Measurements from ENCODE around the gene PRPH2. TPM values are rescaled to one million over a fixed set of nuclear protein-coding genes. Genes with fewer than 3 reads are reported as not detected.

PRPH2 gene
- total RNA-seq, 4 donors from 2014 or later = 0.31 to 2.1 (median 1.3) TPM

GRCh38 chr6:42720739-42721138, 1.7 kb downstream of the PRPH2 start:
- no peak for ATAC-seq
- peaks cover 0 to 7% of the 10 kb centered on the region in 2 donors for H3K36me3 ChIP-seq
- H3K4me1 ChIP-seq = peaks cover 0 to 4% (median 0%) of the 10 kb centered on the region in 3 donors
- H3K27ac ChIP-seq = no peak overlapping the region
- H3K4me3 ChIP-seq = no peak overlapping the region
- no peak for TF ChIP-seq POLR2A (IDR thresholded peaks at IDR 0.05)
- TF ChIP-seq CTCF (IDR thresholded peaks at IDR 0.05) = no peak
- no peak for TF ChIP-seq POLR2AphosphoS5 (IDR thresholded peaks at IDR 0.05)
- no peaks in the 10 kb centered on the region for H3K27me3 ChIP-seq
- WGBS, 2 donors (ENCODE audit: low coverage in 1 of 2) = 60 to 78% methylated on average over 1 to 5 of the region's 8 CpGs
- H3K9me3 ChIP-seq = no peaks in the 10 kb centered on the region

- H3K4me1 ChIP-seq = no peaks in the 10 kb centered on the region
- H3K36me3 ChIP-seq = no peaks in the 10 kb centered on the region
- WGBS, 2 donors (ENCODE audit: low coverage in 1 of 2) = 70% methylated on average over 3 of the region's 4 CpGs; no CpG with 5 or more reads in 1 of the 2 donors
- no peak for TF ChIP-seq POLR2AphosphoS5 (IDR thresholded peaks at IDR 0.05)
- TF ChIP-seq POLR2A (IDR thresholded peaks at IDR 0.05) = no peak
- TF ChIP-seq CTCF (IDR thresholded peaks at IDR 0.05) = no peak
- no peak for TF ChIP-seq EP300 (IDR thresholded peaks at IDR 0.05)
- H3K4me3 ChIP-seq = no peak overlapping the region
- no peak for ATAC-seq
- no peak overlapping the region for H3K27ac ChIP-seq
- no peaks in the 10 kb centered on the region for H3K27me3 ChIP-seq
- peaks cover 0 to 12% (median 0%) of the 10 kb centered on the region in 3 donors for H3K9me3 ChIP-seq
Observed at GRCh38 chr6:42715871-42716270, 6.5 kb downstream of the PRPH2 start.

GRCh38 chr6:42714098-42714761, 8.2 kb downstream of the PRPH2 start:
- TF ChIP-seq POLR2AphosphoS5 (IDR thresholded peaks at IDR 0.05) (no peak), CTCF (IDR thresholded peaks at IDR 0.05) (no peak), EP300 (IDR thresholded peaks at IDR 0.05) (no peak), POLR2A (IDR thresholded peaks at IDR 0.05) (no peak)
- no peaks in the 10 kb centered on the region for H3K36me3 ChIP-seq
- H3K27me3 ChIP-seq = no peaks in the 10 kb centered on the region
- no peak overlapping the region for H3K4me3 ChIP-seq
- no peaks in the 10 kb centered on the region for H3K4me1 ChIP-seq
- H3K9me3 ChIP-seq = peaks cover 0 to 12% (median 0%) of the 10 kb centered on the region in 3 donors
- no peak for ATAC-seq
- no peak overlapping the region for H3K27ac ChIP-seq
- 63 to 71% methylated on average over 3 to 4 of the region's 4 CpGs for WGBS, 2 donors (ENCODE audit: low coverage in 1 of 2)

- Histone ChIP-seq H3K9me3 (peaks cover 0 to 12% (median 0%) of the 10 kb centered on the region in 3 donors), H3K36me3 (no peaks in the 10 kb centered on the region), H3K4me3 (no peak overlapping the region), H3K27ac (no peak overlapping the region), H3K4me1 (no peaks in the 10 kb centered on the region), H3K27me3 (no peaks in the 10 kb centered on the region)
- 76 to 93% methylated on average over 2 to 3 of the region's 5 CpGs for WGBS, 2 donors (ENCODE audit: low coverage in 1 of 2)
- ATAC-seq = no peak
- TF ChIP-seq EP300 (IDR thresholded peaks at IDR 0.05) = no peak
- TF ChIP-seq POLR2AphosphoS5 (IDR thresholded peaks at IDR 0.05) = no peak
- TF ChIP-seq CTCF (IDR thresholded peaks at IDR 0.05) = no peak
- no peak for TF ChIP-seq POLR2A (IDR thresholded peaks at IDR 0.05)
Observed at GRCh38 chr6:42711930-42712329, 10.5 kb downstream of the PRPH2 start.

- ATAC-seq = no peak
- peaks cover 0 to 12% (median 0%) of the 10 kb centered on the region in 3 donors for H3K9me3 ChIP-seq
- H3K4me1 ChIP-seq = no peaks in the 10 kb centered on the region
- no peaks in the 10 kb centered on the region for H3K27me3 ChIP-seq
- 15 to 20% methylated on average over 2 to 5 of the region's 9 CpGs for WGBS, 2 donors (ENCODE audit: low coverage in 1 of 2)
- no peaks in the 10 kb centered on the region for H3K36me3 ChIP-seq
- TF ChIP-seq POLR2A (IDR thresholded peaks at IDR 0.05) = no peak
- TF ChIP-seq POLR2AphosphoS5 (IDR thresholded peaks at IDR 0.05) = no peak
- TF ChIP-seq EP300 (IDR thresholded peaks at IDR 0.05) = no peak
- no peak for TF ChIP-seq CTCF (IDR thresholded peaks at IDR 0.05)
- no peak overlapping the region for H3K4me3 ChIP-seq
- H3K27ac ChIP-seq = no peak overlapping the region
Observed at GRCh38 chr6:42710316-42710715, 12.1 kb downstream of the PRPH2 start.

Measured in gastroesophageal sphincter (tissue), 4 donors.